ENCODE results near the gene CCDC184. TPM values are rescaled to one million over a fixed set of nuclear protein-coding genes. Genes with fewer than 3 reads are reported as not detected.

The CCDC184 gene
- total RNA-seq, 1 experiment from 2014 or later: 1.4 TPM

- H3K9me3 Mint-ChIP-seq: no peaks in the 10 kb centered on the region
- ATAC-seq (peak; percentile 62), DNase-seq (ENCODE audit: low spot score) (no peak)
- CTCF ChIA-PET: interaction anchor here (0.9 to 2.2 kb wide), 4 partner anchors 9 to 22 kb away, joined by 3 to 9 read pairs (median 5); no protein-coding TSS in a partner anchor
- peaks cover 28% of the 10 kb centered on the region for H3K27me3 Mint-ChIP-seq (ENCODE audit: low read depth)
- H3K36me3 Mint-ChIP-seq: no peaks in the 10 kb centered on the region
- H3K27ac Mint-ChIP-seq: peak overlapping the region; percentile 95
- no peak for TF ChIP-seq GABPB1 (CRISPR knock-in tag; IDR thresholded peaks at IDR 0.05)
- peaks cover 31% of the 10 kb centered on the region for H3K4me1 Mint-ChIP-seq
- H3K4me3 Mint-ChIP-seq: peak overlapping the region; percentile 46
- POLR2A ChIA-PET: no interaction called here
Measured at GRCh38 chr12:48175613-48176416, 7.6 kb upstream of the CCDC184 start.

- no peak for ATAC-seq
- Mint-ChIP-seq H3K36me3 (no peaks in the 10 kb centered on the region), H3K4me1 (peaks cover 31% of the 10 kb centered on the region), H3K27ac (peak overlapping the region; percentile 95), H3K9me3 (no peaks in the 10 kb centered on the region), H3K4me3 (peak overlapping the region; percentile 46), H3K27me3 (ENCODE audit: low read depth) (peaks cover 34% of the 10 kb centered on the region)
- CTCF ChIA-PET: interaction anchor here (0.7 to 2.2 kb wide), 4 partner anchors 8 to 227 kb away, joined by 3 to 9 read pairs (median 4); no protein-coding TSS in a partner anchor
- TF ChIP-seq ATF3 (CRISPR knock-in tag; conservative IDR thresholded peaks at IDR 0.05) (no peak), TEAD1 (CRISPR knock-in tag; IDR thresholded peaks at IDR 0.05) (no peak), ZNF317 (CRISPR knock-in tag; IDR thresholded peaks at IDR 0.05; ENCODE audit: borderline replicate concordance, low read depth) (no peak), ZNF425 (CRISPR knock-in tag; conservative IDR thresholded peaks at IDR 0.05) (no peak), NFATC4 (CRISPR knock-in tag; IDR thresholded peaks at IDR 0.05) (no peak), ZNF512 (CRISPR knock-in tag; IDR thresholded peaks at IDR 0.05; ENCODE audit: borderline replicate concordance) (no peak), MXD4 (CRISPR knock-in tag; IDR thresholded peaks at IDR 0.05; ENCODE audit: borderline replicate concordance) (no peak), ATF6 (CRISPR knock-in tag; IDR thresholded peaks at IDR 0.05) (no peak), ZNF281 (CRISPR knock-in tag; IDR thresholded peaks at IDR 0.05) (no peak), E2F1 (CRISPR knock-in tag; IDR thresholded peaks at IDR 0.05) (no peak), RELA (CRISPR knock-in tag; IDR thresholded peaks at IDR 0.05; ENCODE audit: borderline replicate concordance) (no peak), USF1 (CRISPR knock-in tag; IDR thresholded peaks at IDR 0.05) (no peak), NFYB (CRISPR knock-in tag; conservative IDR thresholded peaks at IDR 0.05; ENCODE audit: low read depth) (no peak), SOX15 (CRISPR knock-in tag; IDR thresholded peaks at IDR 0.05) (no peak)
- DNase-seq (ENCODE audit: low spot score): no peak
- POLR2A ChIA-PET: no interaction called here
Measured at GRCh38 chr12:48176417-48176751, 7.1 kb upstream of the CCDC184 start.

Measured in WTC11 (cell line).